Activated B cell treated with CpG ODN at 0.5 μM for 24 hours (primary cell): ENCODE measurements around the gene SCAMP1. TPM values are rescaled to one million over a fixed set of nuclear protein-coding genes. Genes with fewer than 3 reads are reported as not detected.
"Not testable (repeated sequence)": the region's sequence is repeated elsewhere in the genome, so short reads cannot be mapped to it uniquely, and the experiment has no call there.

Experiments
- ATAC-seq: fragments of 200-7000 bp; cut with Tn5 transposase; one replicate; pipeline ENCODE4 v1.10.0; 2021; ENCODE audit warnings: low read depth, mild to moderate bottlenecking, moderate library complexity
- CTCF ChIA-PET: fragments of 350-600 bp; sonication (Branson Sonifier 250); formaldehyde crosslinking; loops from one replicate; lab custom pipeline; 2021; ENCODE audit warnings: antibody characterized with exemption; lab: Charles Lee
- POLR2A ChIA-PET: fragments of 350-600 bp; sonication (Branson Sonifier 250); formaldehyde crosslinking; loops from one replicate; lab custom pipeline; 2021; ENCODE audit warnings: antibody characterized with exemption; lab: Charles Lee
- DNase-seq: peaks from one replicate; pipeline ENCODE4 v3.0.0; 2022
- H3K27ac Mint-ChIP-seq: one replicate; pipeline ENCODE4 v1.8.0; 2020; ENCODE audit warnings: mixed read lengths
- H3K27me3 Mint-ChIP-seq: one replicate; pipeline ENCODE4 v1.8.0; 2021; ENCODE audit warnings: mixed read lengths
- H3K36me3 Mint-ChIP-seq: one replicate; pipeline ENCODE4 v1.8.0; 2021; ENCODE audit warnings: low read depth, mixed read lengths
- H3K4me1 Mint-ChIP-seq: one replicate; pipeline ENCODE4 v1.8.0; 2021; ENCODE audit warnings: mixed read lengths
- H3K4me3 Mint-ChIP-seq: one replicate; pipeline ENCODE4 v1.8.0; 2020; ENCODE audit warnings: mild to moderate bottlenecking, mixed read lengths
- H3K9me3 Mint-ChIP-seq: one replicate; pipeline ENCODE4 v1.8.0; 2020; ENCODE audit warnings: mixed read lengths
- intact Hi-C: fragments of 100-400 bp; cut with micrococcal nuclease; formaldehyde crosslinking; loops from one replicate; pipeline ENCODE4 v1.15.1; 2024
- total RNA-seq: library from RNA; stranded (reverse); gene quantifications from 2 replicates; pipeline ENCODE4 v1.2.3, GENCODE V29; 2022
- TF ChIP-seq, protein P1 (sequence below): fragments of 200-600 bp; IDR thresholded peaks from one replicate; pipeline ENCODE4 v1.8.0; 2022; ENCODE audit warnings: antibody characterized with exemption, mild to moderate bottlenecking

The SCAMP1 gene
- total RNA-seq, 1 donor from 2014 or later = 9.6 TPM

DNA sequence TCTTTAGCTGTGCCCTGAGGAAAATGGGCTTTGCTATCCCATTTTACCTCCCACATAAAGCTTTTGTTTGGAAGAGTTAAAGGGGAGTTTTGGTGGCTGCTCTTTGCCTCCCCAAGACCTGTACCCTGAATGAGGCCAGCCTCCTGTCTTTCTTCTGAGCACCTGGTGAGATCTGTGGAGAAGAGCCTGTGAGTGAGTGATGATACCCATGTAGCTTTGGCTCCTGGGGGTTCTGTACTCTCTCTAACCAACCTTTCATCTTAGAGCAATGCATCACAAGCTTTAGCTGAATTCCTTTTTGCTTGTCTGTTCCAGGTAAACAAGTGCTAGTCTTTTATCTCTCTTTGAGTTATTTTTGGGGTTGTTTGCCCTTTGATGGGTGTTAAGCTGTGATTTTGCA lies 73.6 kb downstream of the SCAMP1 start:
- Mint-ChIP-seq H3K4me3 (no peak overlapping the region), H3K9me3 (peaks cover 3% of the 10 kb centered on the region), H3K4me1 (peaks cover 8% of the 10 kb centered on the region), H3K36me3 (peaks cover 59% of the 10 kb centered on the region), H3K27ac (no peak overlapping the region), H3K27me3 (no peaks in the 10 kb centered on the region)
- TF ChIP-seq, protein P1, sequence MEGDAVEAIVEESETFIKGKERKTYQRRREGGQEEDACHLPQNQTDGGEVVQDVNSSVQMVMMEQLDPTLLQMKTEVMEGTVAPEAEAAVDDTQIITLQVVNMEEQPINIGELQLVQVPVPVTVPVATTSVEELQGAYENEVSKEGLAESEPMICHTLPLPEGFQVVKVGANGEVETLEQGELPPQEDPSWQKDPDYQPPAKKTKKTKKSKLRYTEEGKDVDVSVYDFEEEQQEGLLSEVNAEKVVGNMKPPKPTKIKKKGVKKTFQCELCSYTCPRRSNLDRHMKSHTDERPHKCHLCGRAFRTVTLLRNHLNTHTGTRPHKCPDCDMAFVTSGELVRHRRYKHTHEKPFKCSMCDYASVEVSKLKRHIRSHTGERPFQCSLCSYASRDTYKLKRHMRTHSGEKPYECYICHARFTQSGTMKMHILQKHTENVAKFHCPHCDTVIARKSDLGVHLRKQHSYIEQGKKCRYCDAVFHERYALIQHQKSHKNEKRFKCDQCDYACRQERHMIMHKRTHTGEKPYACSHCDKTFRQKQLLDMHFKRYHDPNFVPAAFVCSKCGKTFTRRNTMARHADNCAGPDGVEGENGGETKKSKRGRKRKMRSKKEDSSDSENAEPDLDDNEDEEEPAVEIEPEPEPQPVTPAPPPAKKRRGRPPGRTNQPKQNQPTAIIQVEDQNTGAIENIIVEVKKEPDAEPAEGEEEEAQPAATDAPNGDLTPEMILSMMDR = no peak
- ChIA-PET CTCF (no interaction called here), POLR2A (no interaction called here)
- intact Hi-C loops = no loop called here
- no peak for DNase-seq
- ATAC-seq = no peak

DNA sequence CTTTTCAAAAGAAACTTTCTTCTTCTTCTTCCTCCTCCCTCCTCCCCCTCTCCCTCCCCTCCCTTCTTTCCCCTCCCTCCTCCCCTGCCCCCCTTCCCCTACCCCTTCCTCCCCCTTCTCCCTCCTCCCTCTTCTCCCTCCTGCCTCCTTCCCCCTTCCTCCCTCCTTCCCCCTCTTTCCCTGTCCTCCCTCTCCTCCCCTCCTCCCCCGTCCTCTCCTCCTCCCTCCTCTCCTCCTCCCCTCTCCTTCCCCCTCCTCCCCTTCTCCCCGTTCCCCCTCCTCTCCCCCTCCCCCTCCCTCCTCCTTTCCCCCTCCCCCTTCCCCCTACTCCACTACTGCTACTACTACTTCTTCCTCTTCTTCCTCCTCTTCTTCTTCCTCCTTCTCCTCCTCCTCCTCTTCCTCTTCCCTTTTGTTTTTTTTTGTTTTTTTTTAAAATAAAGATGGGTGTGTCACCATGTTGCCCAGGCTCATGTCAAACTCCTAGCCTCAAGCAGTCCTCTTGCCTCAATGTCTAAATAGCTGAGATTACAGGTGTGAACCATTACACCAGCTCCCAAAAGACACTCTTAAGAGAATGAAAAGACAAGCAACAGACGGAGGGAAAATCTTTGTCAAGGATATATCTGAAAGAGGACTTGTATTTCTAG lies 87.5 kb downstream of the SCAMP1 start:
- POLR2A ChIA-PET = no interaction called here
- no peak overlapping the region for H3K27ac Mint-ChIP-seq
- no peaks in the 10 kb centered on the region for H3K27me3 Mint-ChIP-seq
- ATAC-seq (no peak), DNase-seq (no peak)
- no peak overlapping the region for H3K4me3 Mint-ChIP-seq
- CTCF ChIA-PET = no interaction called here
- H3K36me3 Mint-ChIP-seq = peaks cover 47% of the 10 kb centered on the region
- no peaks in the 10 kb centered on the region for H3K4me1 Mint-ChIP-seq
- intact Hi-C loops = no loop called here
- TF ChIP-seq, protein P1 = no peak
- H3K9me3 Mint-ChIP-seq = peaks cover 2% of the 10 kb centered on the region

DNA sequence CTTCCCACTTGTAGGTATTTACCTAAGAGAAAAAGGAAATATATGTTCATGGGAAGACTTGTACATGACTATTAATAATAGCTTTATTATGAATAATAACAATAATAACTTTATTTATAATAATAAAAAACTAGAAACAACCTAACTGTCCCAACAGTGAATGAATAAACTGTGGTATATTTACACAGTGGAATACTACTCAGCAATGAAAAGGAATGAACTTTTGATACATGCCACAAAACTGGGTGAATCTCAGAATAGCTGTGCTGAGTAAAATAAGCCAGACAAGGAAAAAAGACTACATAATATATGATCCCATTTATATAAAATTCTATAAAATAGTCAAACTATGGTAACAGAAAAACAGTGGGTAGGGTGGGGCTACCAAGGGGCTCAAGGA lies 88.7 kb downstream of the SCAMP1 start:
- no peak for DNase-seq
- ChIA-PET POLR2A (no interaction called here), CTCF (no interaction called here)
- no peak overlapping the region for H3K27ac Mint-ChIP-seq
- peaks cover 41% of the 10 kb centered on the region for H3K36me3 Mint-ChIP-seq
- no peak for ATAC-seq
- no peaks in the 10 kb centered on the region for H3K27me3 Mint-ChIP-seq
- no peaks in the 10 kb centered on the region for H3K4me1 Mint-ChIP-seq
- intact Hi-C loops = no loop called here
- H3K9me3 Mint-ChIP-seq = peaks cover 2% of the 10 kb centered on the region
- TF ChIP-seq, protein P1 = no peak
- H3K4me3 Mint-ChIP-seq = no peak overlapping the region

DNA sequence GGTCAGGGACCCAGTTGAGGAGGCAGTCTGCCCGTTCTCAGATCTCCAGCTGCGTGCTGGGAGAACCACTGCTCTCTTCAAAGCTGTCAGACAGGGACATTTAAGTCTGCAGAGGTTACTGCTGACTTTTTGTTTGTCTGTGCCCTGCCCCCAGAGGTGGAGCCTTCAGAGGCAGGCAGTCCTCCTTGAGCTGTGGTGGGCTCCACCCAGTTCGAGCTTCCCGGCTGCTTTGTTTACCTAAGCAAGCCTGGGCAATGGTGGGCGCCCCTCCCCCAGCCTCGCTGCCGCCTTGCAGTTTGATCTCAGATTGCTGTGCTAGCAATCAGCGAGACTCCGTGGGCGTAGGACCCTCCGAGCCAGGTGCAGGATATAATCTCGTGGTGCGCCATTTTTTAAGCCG lies 97.1 kb downstream of the SCAMP1 start:
- POLR2A ChIA-PET, ATAC-seq, CTCF ChIA-PET, H3K4me3 Mint-ChIP-seq, H3K9me3 Mint-ChIP-seq, H3K27me3 Mint-ChIP-seq, DNase-seq, H3K27ac Mint-ChIP-seq, intact Hi-C loops: not testable (repeated sequence)
- H3K4me1 Mint-ChIP-seq = peaks cover 15% of the 10 kb centered on the region
- peaks cover 32% of the 10 kb centered on the region for H3K36me3 Mint-ChIP-seq

DNA sequence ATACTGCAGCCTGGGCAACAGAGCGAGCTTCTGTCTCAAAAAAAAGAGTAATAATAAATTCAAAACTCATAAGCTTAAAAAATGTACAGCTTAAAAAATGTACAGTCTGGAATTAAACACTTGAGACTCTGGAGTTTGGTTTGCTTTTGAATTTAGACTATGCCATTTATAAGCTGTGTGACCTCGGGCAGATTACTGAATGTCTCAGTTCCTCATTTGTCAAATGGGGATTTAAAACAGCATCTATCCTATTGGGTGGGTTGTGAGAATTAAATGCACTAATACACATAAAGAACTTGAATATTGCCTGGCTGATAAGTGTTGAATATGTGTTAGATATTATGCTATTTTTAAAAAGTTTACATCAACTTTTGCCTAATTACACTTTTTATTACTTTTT lies 98.4 kb downstream of the SCAMP1 start:
- intact Hi-C loops = no loop called here
- DNase-seq (no peak), ATAC-seq (peak; percentile 37)
- Mint-ChIP-seq H3K9me3 (no peaks in the 10 kb centered on the region), H3K36me3 (peaks cover 39% of the 10 kb centered on the region), H3K4me3 (no peak overlapping the region), H3K4me1 (peaks cover 15% of the 10 kb centered on the region), H3K27me3 (no peaks in the 10 kb centered on the region), H3K27ac (no peak overlapping the region)
- ChIA-PET POLR2A (interaction anchor here (0.6 to 0.7 kb wide), 2 partner anchors 60 to 508 kb away, joined by 3 to 6 read pairs; no protein-coding TSS in a partner anchor), CTCF (interaction anchor here (1.4 kb wide), 1 partner anchor 74 kb away, joined by 3 read pairs; no protein-coding TSS in a partner anchor)
- TF ChIP-seq, protein P1 = no peak
